ENCODE measurements around the gene UBR3.

DNA sequence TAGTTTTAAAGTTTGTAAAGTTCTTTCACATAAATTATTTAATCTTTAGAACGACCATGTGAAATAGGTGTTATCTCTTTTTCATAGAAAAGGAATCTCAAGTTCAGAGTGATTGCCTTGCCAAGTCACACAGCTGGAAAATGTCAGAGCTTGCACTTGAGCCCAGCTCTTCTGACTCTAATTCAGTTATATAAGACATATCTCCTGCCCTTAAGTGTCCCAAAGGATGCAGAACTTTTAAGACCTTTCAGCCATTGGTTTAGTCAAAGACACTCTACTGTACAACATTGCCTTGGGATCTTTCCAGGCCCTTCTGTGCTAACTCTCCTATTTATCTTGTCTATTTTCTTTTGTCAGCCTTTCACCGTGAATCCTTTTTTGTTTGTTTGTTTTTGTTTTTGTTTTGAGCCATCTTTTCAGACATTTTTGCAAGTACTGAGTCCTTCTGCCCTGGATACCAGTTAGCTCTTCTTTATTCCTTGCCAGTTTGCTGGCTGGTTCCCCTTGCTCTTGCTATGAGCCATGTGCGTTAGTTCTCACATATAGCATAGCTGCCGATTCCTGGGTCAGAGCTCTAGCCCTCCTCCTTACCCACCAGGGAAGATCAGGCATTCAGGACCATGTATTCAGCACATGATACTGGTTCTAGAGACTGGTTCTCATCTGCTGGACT, 190.7 kb downstream of the UBR3 start:
- TF ChIP-seq POLR2AphosphoS5 (IDR thresholded peaks at IDR 0.05) (no peak), POLR2A (IDR thresholded peaks at IDR 0.05) (no peak)
